ENCODE results near the gene ZBTB7B.
A peak's percentile ranks its signal among the peaks of the same experiment; 100 is the strongest.
"Not testable (repeated sequence)": the region's sequence is repeated elsewhere in the genome, so short reads cannot be mapped to it uniquely, and the experiment has no call there.

Gene ZBTB7B

GRCh38 chr1:154982897-154983648, 19.5 kb upstream of the ZBTB7B start, which contains the start of gene FLAD1:
Gene FLAD1 (plus strand): TSS chr1:154983344. CDS start chr1:154983695, 351 bp downstream.
- TF ChIP-seq CTCF (IDR thresholded peaks at IDR 0.05): no peak
- DNase-seq (ENCODE audit: low spot score): peak; percentile 97
- Histone ChIP-seq H3K4me3 (peak within 1 kb of the TSS; percentile 63), H3K27ac (peak within 1 kb of the TSS; percentile 24 to 62)

- H3K4me3 ChIP-seq: peak overlapping the region; percentile 63
- H3K27ac ChIP-seq: peak overlapping the region; percentile 24 to 50
- DNase-seq (ENCODE audit: low spot score): no peak
- no peak for TF ChIP-seq CTCF (IDR thresholded peaks at IDR 0.05)
Observed at GRCh38 chr1:154983776-154984466, 18.7 kb upstream of the ZBTB7B start.

- not testable (repeated sequence) for H3K27ac ChIP-seq
Observed at GRCh38 chr1:154986736-154987135, 15.9 kb upstream of the ZBTB7B start.

GRCh38 chr1:154987326-154987725, 15.3 kb upstream of the ZBTB7B start:
- TF ChIP-seq CTCF (IDR thresholded peaks at IDR 0.05): no peak
- Histone ChIP-seq H3K27ac (no peak overlapping the region), H3K4me3 (no peak overlapping the region)
- DNase-seq (ENCODE audit: low spot score): no peak

More at GRCh38 chr1:154986736-154987135, 15.9 kb upstream of the ZBTB7B start:
- DNase-seq (ENCODE audit: low spot score); H3K4me3 ChIP-seq: not testable (repeated sequence)

- no peak for TF ChIP-seq CTCF (IDR thresholded peaks at IDR 0.05)
- no peak overlapping the region for H3K27ac ChIP-seq
- H3K4me3 ChIP-seq: no peak overlapping the region
- no peak for DNase-seq (ENCODE audit: low spot score)
Observed at GRCh38 chr1:154988058-154988954, 14.3 kb upstream of the ZBTB7B start.

GRCh38 chr1:154989195-154989860, 13.3 kb upstream of the ZBTB7B start:
- H3K4me3 ChIP-seq: no peak overlapping the region
- no peak overlapping the region for H3K27ac ChIP-seq
- no peak for TF ChIP-seq CTCF (IDR thresholded peaks at IDR 0.05)
- DNase-seq (ENCODE audit: low spot score): no peak

All from coronary artery (tissue), 2 donors.